ENCODE data around the gene POLR3G. TPM values are rescaled to one million over a fixed set of nuclear protein-coding genes. Genes with fewer than 3 reads are reported as not detected.

Gene POLR3G
- total and polyA plus RNA-seq, 2 donors from 2014 or later: 1.0 to 1.5 TPM

DNA sequence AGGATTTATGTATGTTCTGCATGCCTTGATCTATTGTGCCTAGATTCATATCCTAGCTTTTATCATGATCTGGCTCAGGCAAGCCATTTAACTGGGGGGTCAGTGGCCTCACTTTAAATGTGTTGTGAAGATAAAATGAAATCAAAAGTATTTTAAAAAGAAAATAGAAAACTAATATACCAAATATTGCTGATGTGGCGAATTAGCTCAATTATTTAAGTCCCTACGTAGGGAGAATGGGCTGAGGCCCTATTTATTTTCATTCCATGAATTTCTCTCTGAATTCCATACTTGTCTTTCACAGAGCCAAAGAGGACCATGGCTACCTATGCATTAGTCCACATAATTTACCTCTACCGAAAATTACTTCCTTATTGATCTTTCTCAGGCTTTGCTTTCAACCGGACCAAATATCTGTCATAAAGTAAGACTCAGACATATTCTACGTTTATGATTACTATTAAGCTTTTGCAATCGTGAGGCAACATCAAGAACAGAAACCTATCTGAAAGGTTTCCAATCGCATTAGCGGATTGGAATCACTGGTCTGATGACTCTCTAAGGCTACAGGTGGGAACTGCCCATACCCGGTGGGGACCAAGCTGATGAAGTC is 1.8 kb upstream of the POLR3G start:
- Histone ChIP-seq H3K9ac (ENCODE audit: low read length in 3 of 3) (peak overlapping the region; percentile 34 to 73 (median 64)), H3K27ac (ENCODE audit: low read depth in 2 of 2, low read length in 2 of 2) (no peak overlapping the region)
- FAIRE-seq: no peak

GRCh38 chr5:90473396-90474234 is 1.0 kb upstream of the POLR3G start:
- intact Hi-C loops (cut with DNase I): no loop called here
- Histone ChIP-seq H3K9ac (ENCODE audit: low read length in 3 of 3) (peak overlapping the region; percentile 64 to 73 (median 73)), H3K9me3 (ENCODE audit: control insufficient read depth in 2 of 3, insufficient read depth in 1 of 3, low read length in 3 of 3) (no peaks in the 10 kb centered on the region), H3K36me3 (ENCODE audit: control insufficient read depth in 2 of 3, insufficient read depth in 3 of 3, low read length in 3 of 3) (no peaks in the 10 kb centered on the region), H3K4me1 (ENCODE audit: control insufficient read depth in 2 of 3, insufficient read depth in 2 of 3, low read depth in 1 of 3, low read length in 3 of 3) (peaks cover 0 to 13% (median 8%) of the 10 kb centered on the region in 3 donors), H3K27me3 (ENCODE audit: control insufficient read depth, insufficient read depth, low read length) (no peaks in the 10 kb centered on the region), H3K4me3 (ENCODE audit: low read length in 3 of 3) (peak overlapping the region; percentile 79 to 90 (median 86)), H3K27ac (ENCODE audit: low read depth in 2 of 2, low read length in 2 of 2) (peak overlapping the region; percentile 59 to 71)
- TF ChIP-seq, protein P1, sequence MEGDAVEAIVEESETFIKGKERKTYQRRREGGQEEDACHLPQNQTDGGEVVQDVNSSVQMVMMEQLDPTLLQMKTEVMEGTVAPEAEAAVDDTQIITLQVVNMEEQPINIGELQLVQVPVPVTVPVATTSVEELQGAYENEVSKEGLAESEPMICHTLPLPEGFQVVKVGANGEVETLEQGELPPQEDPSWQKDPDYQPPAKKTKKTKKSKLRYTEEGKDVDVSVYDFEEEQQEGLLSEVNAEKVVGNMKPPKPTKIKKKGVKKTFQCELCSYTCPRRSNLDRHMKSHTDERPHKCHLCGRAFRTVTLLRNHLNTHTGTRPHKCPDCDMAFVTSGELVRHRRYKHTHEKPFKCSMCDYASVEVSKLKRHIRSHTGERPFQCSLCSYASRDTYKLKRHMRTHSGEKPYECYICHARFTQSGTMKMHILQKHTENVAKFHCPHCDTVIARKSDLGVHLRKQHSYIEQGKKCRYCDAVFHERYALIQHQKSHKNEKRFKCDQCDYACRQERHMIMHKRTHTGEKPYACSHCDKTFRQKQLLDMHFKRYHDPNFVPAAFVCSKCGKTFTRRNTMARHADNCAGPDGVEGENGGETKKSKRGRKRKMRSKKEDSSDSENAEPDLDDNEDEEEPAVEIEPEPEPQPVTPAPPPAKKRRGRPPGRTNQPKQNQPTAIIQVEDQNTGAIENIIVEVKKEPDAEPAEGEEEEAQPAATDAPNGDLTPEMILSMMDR (IDR thresholded peaks at IDR 0.05; ENCODE audit: borderline replicate concordance, extremely low read depth, insufficient read depth): no peak
- FAIRE-seq (no peak), DNase-seq (peak in 4 of 5 donors; percentile 58 to 80 (median 62))

More for the DNA sequence above, 1.8 kb upstream of the POLR3G start:
- Histone ChIP-seq H3K27me3 (ENCODE audit: control insufficient read depth, insufficient read depth, low read length) (no peaks in the 10 kb centered on the region), H3K4me3 (ENCODE audit: low read length in 3 of 3) (peak overlapping the region; percentile 79 to 90 (median 86)), H3K36me3 (ENCODE audit: control insufficient read depth in 2 of 3, insufficient read depth in 3 of 3, low read length in 3 of 3) (no peaks in the 10 kb centered on the region), H3K9me3 (ENCODE audit: control insufficient read depth in 2 of 3, insufficient read depth in 1 of 3, low read length in 3 of 3) (no peaks in the 10 kb centered on the region), H3K4me1 (ENCODE audit: control insufficient read depth in 2 of 3, insufficient read depth in 2 of 3, low read depth in 1 of 3, low read length in 3 of 3) (peaks cover 0 to 13% (median 8%) of the 10 kb centered on the region in 3 donors)
- DNase-seq: no peak
- intact Hi-C loops (cut with DNase I): no loop called here
- TF ChIP-seq, protein P1 (IDR thresholded peaks at IDR 0.05; ENCODE audit: borderline replicate concordance, extremely low read depth, insufficient read depth): no peak

GRCh38 chr5:90475436-90475980 is 844 bp downstream of the POLR3G start:
- peak overlapping the region in 2 of 3 donors; percentile 90 to 91 for H3K4me3 ChIP-seq (ENCODE audit: low read length in 3 of 3)
- no peak overlapping the region for H3K9ac ChIP-seq (ENCODE audit: low read length in 3 of 3)
- no peak overlapping the region for H3K27ac ChIP-seq (ENCODE audit: low read depth in 2 of 2, low read length in 2 of 2)
- FAIRE-seq (no peak), DNase-seq (peak in 3 of 5 donors; percentile 1 to 45 (median 4))
- no peaks in the 10 kb centered on the region for H3K36me3 ChIP-seq (ENCODE audit: control insufficient read depth in 2 of 3, insufficient read depth in 3 of 3, low read length in 3 of 3)
- no peaks in the 10 kb centered on the region for H3K27me3 ChIP-seq (ENCODE audit: control insufficient read depth, insufficient read depth, low read length)
- intact Hi-C loops (cut with DNase I): no loop called here
- TF ChIP-seq, protein P1 (IDR thresholded peaks at IDR 0.05; ENCODE audit: borderline replicate concordance, extremely low read depth, insufficient read depth): no peak
- no peaks in the 10 kb centered on the region for H3K9me3 ChIP-seq (ENCODE audit: control insufficient read depth in 2 of 3, insufficient read depth in 1 of 3, low read length in 3 of 3)
- H3K4me1 ChIP-seq (ENCODE audit: control insufficient read depth in 2 of 3, insufficient read depth in 2 of 3, low read depth in 1 of 3, low read length in 3 of 3): peaks cover 0 to 13% (median 8%) of the 10 kb centered on the region in 3 donors

Measured in kidney (tissue), 14 donors.